ENCODE measurements around the gene KCNA2.

DNA sequence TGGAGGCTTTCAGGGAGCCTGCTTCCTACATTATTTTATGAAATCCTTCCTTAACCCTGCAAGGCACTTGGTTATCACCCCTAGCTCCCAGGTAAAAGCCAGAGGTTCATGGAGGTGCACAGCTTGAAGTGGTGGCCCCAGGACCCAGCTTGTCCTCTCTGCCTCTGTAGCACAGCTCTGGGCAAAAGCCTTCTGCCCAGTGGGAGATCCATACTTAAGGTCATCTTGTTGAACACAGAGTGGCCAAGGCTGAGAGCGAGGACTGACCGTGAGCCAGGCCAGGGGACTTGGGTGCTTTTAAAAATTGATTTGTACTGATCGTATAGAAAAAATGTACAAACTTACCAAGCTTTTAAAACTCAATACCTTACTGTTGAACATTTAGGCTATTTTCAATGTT lies 33.4 kb downstream of the KCNA2 start:
- no peak for TF ChIP-seq POLR2AphosphoS5 (IDR thresholded peaks at IDR 0.05; ENCODE audit: borderline replicate concordance, low read depth, low read length)
- TF ChIP-seq EZH2 (IDR thresholded peaks at IDR 0.05) = no peak
- TF ChIP-seq FOXP2 (optimal IDR thresholded peaks at IDR 0.05; ENCODE audit: control extremely low read depth, extremely low read length, insufficient read depth) = no peak
